ENCODE measurements around the gene ELMO1. TPM values are rescaled to one million over a fixed set of nuclear protein-coding genes. Genes with fewer than 3 reads are reported as not detected.

The ELMO1 gene
- total RNA-seq, 1 experiment from 2014 or later: 1.1 TPM

DNA sequence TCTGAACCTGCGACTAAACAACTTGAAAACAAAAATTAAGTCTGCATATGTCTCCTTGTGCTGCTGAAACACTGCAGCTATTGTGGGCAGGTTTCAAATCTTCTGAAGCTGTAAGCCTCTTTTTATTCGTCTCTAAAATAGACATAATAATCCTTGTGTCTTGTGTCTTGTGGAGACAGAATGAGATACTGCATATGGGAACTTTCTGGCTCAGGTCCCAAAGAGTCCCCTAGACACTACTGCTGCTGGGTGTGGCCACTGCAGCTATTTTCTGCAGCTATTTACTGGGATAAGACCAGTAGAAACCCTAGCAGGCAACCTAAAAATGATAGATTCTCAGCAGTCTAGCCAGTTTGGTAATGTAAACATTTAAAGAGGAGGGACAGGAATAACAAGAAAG, 252.0 kb downstream of the ELMO1 start:
- H3K36me3 ChIP-seq (ENCODE audit: control insufficient read depth in 1 of 2, insufficient read depth in 2 of 2, low read length in 2 of 2): no peaks in the 10 kb centered on the region
- H2AFZ ChIP-seq (ENCODE audit: low read depth, low read length, poor library complexity, severe bottlenecking): no peak overlapping the region
- ATAC-seq: no peak
- H3K27me3 ChIP-seq (ENCODE audit: insufficient read depth, low read length): no peaks in the 10 kb centered on the region
- H4K20me1 ChIP-seq (ENCODE audit: insufficient read depth): no peaks in the 10 kb centered on the region
- H3K9me2 ChIP-seq (ENCODE audit: insufficient read depth): no peaks in the 10 kb centered on the region
- TF ChIP-seq CEBPB (IDR thresholded peaks at IDR 0.05; ENCODE audit: low read depth) (no peak), POLR2AphosphoS5 (IDR thresholded peaks at IDR 0.05; ENCODE audit: low read depth, low read length) (no peak)
- TF ChIP-seq, protein P1, sequence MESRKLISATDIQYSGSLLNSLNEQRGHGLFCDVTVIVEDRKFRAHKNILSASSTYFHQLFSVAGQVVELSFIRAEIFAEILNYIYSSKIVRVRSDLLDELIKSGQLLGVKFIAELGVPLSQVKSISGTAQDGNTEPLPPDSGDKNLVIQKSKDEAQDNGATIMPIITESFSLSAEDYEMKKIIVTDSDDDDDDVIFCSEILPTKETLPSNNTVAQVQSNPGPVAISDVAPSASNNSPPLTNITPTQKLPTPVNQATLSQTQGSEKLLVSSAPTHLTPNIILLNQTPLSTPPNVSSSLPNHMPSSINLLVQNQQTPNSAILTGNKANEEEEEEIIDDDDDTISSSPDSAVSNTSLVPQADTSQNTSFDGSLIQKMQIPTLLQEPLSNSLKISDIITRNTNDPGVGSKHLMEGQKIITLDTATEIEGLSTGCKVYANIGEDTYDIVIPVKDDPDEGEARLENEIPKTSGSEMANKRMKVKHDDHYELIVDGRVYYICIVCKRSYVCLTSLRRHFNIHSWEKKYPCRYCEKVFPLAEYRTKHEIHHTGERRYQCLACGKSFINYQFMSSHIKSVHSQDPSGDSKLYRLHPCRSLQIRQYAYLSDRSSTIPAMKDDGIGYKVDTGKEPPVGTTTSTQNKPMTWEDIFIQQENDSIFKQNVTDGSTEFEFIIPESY (IDR thresholded peaks at IDR 0.05; ENCODE audit: extremely low read depth, insufficient replicate concordance, low read length): no peak
- 0 out of 4 replicates have a peak, but pooled peaks cover 0 to 4% of the 10 kb centered on the region in 2 experiments for H3K4me1 ChIP-seq (ENCODE audit: control insufficient read depth in 1 of 2, insufficient read depth in 2 of 2, low read length in 2 of 2)
- no peak for DNase-seq (ENCODE audit: low read depth, low spot score)
- RAD21 ChIA-PET (ENCODE audit: low non-redundant PET in 1 of 2, low total read pairs in 2 of 2, uncharacterized antibody in 2 of 2, unreplicated experiment in 2 of 2): no interaction called here
- no peaks in the 10 kb centered on the region for H3K79me2 ChIP-seq (ENCODE audit: insufficient read depth, low read length)
- no peak overlapping the region for H3K4me2 ChIP-seq (ENCODE audit: low read length)
- H3K27ac ChIP-seq (ENCODE audit: low read depth, low read length): no peak overlapping the region
- no peak overlapping the region for H3K4me3 ChIP-seq (replicated peaks in 1 of 2; ENCODE audit: low read depth in 1 of 2, low read length in 2 of 2)
- no TSS peak for BruUV-seq (replicated peaks)
- POLR2A ChIA-PET: no interaction called here
- H3K9ac ChIP-seq (ENCODE audit: low read length): no peak overlapping the region
- no peaks in the 10 kb centered on the region for H3K9me3 ChIP-seq (ENCODE audit: control insufficient read depth in 1 of 2, insufficient read depth in 1 of 2, low read depth in 1 of 2, low read length in 2 of 2)
- intact Hi-C loops (cut with micrococcal nuclease): loop anchor here (5.0 kb wide), 1 partner anchor 209 kb away; no protein-coding TSS in a partner anchor
- CTCF ChIA-PET: interaction anchor here (1.3 to 1.6 kb wide), 3 partner anchors 15 to 725 kb away, joined by 3 to 4 read pairs (median 3); no protein-coding TSS in a partner anchor

DNA sequence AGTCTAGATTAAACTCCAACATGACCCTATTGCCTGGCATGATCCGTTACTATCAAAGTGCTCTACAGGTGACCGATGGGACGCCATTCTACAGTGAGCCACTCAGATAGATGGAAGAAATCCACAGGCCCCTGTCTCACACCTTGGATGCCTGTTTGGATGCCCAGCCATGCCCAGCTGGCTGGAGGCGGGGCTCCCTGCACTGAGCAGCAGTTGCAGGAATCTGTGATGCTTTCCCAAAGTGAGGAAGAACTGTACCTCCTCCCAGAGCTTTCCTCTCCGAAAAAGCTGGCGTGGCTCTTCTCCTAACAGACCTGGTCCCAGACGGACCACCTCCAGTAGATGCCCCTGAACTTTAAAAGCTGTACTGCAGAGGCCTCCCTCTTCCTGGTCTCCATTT, 253.3 kb downstream of the ELMO1 start:
- Histone ChIP-seq H3K27ac (ENCODE audit: low read depth, low read length) (no peak overlapping the region), H3K9me3 (ENCODE audit: control insufficient read depth in 1 of 2, insufficient read depth in 1 of 2, low read depth in 1 of 2, low read length in 2 of 2) (no peaks in the 10 kb centered on the region), H3K4me3 (replicated peaks in 1 of 2; ENCODE audit: low read depth in 1 of 2, low read length in 2 of 2) (no peak overlapping the region), H3K79me2 (ENCODE audit: insufficient read depth, low read length) (no peaks in the 10 kb centered on the region), H3K9ac (ENCODE audit: low read length) (no peak overlapping the region), H3K4me1 (ENCODE audit: control insufficient read depth in 1 of 2, insufficient read depth in 2 of 2, low read length in 2 of 2) (no peaks in the 10 kb centered on the region), H3K9me2 (ENCODE audit: insufficient read depth) (no peaks in the 10 kb centered on the region), H2AFZ (ENCODE audit: low read depth, low read length, poor library complexity, severe bottlenecking) (no peak overlapping the region), H3K36me3 (ENCODE audit: control insufficient read depth in 1 of 2, insufficient read depth in 2 of 2, low read length in 2 of 2) (no peaks in the 10 kb centered on the region), H3K27me3 (ENCODE audit: insufficient read depth, low read length) (no peaks in the 10 kb centered on the region), H3K4me2 (ENCODE audit: low read length) (no peak overlapping the region), H4K20me1 (ENCODE audit: insufficient read depth) (no peaks in the 10 kb centered on the region)
- TF ChIP-seq TCF7L2 (IDR thresholded peaks at IDR 0.05; ENCODE audit: borderline replicate concordance, extremely low read depth, insufficient read depth, insufficient read length) (no peak), POLR2A (IDR thresholded peaks at IDR 0.05; ENCODE audit: borderline replicate concordance, extremely low read depth, insufficient read depth, insufficient read length) (no peak), SP1 (IDR thresholded peaks at IDR 0.05; ENCODE audit: low read depth) (no peak)
- TF ChIP-seq, protein P1 (IDR thresholded peaks at IDR 0.05; ENCODE audit: extremely low read depth, insufficient replicate concordance, low read length): no peak
- no peak for ATAC-seq
- DNase-seq (ENCODE audit: low read depth, low spot score): no peak
- intact Hi-C loops (cut with micrococcal nuclease): loop anchor here (5.0 kb wide), 1 partner anchor 208 kb away; no protein-coding TSS in a partner anchor
- RAD21 ChIA-PET (ENCODE audit: low non-redundant PET in 1 of 2, low total read pairs in 2 of 2, uncharacterized antibody in 2 of 2, unreplicated experiment in 2 of 2): no interaction called here
- POLR2A ChIA-PET: no interaction called here
- CTCF ChIA-PET: interaction anchor here (0.9 to 1.3 kb wide), 2 partner anchors 13 to 706 kb away, joined by 3 read pairs; no protein-coding TSS in a partner anchor
- no TSS peak for BruUV-seq (replicated peaks)
